Activated CD8-positive, alpha-beta memory T cell treated with anti-CD3 and anti-CD28 coated beads for 4 hours (primary cell): Measurements from ENCODE around the gene ANKFN1.

Experiments used
- DNase-seq, 2 donors: peaks; one replicate each; pipeline ENCODE4 v3.0.0-alpha.2; 2020; ENCODE audit warnings: low read depth in 2 of 2

Gene ANKFN1

GRCh38 chr17:56177361-56177760, 24.1 kb downstream of the ANKFN1 start:
- DNase-seq: no peak

DNA sequence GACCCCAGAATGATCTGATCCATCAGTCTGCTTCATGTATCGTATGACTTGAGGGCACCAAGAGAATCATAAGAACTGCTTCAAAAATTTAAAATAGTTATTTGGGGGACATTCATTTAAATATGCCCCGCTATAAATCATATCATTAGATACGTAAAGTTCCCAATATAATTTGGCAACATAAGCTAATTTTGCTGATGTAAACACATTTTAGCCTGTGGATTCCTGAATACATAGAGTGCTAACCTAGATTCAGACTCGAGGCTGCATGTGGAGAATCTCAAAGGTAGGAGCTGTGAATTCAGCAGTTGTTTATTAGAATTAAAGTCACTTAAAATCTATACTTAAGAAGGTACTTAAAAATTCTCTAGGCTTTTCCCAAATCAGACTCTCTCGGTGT, 24.9 kb downstream of the ANKFN1 start:
- DNase-seq: no peak

- DNase-seq: no peak
These were observed 28.8 kb downstream of the ANKFN1 start for GRCh38 chr17:56182081-56182480.

DNA sequence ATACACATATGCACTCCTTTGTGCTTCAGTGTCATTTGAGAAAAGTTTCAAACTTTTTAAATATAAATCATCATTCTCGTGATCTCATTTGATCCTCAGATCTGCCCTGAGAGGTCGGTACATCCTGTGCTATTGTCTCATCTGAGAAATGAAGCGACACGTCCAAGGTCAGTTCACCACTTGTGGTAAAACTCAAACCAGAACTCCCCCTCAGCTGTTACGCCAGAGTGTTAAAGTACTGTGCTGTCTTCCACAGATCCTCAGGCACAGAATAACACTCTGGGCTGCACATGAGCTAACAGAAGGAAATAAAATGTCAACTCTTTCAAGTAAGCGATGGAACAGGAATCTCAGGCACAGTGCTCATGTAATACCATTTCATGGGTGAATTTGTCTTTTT, 31.4 kb downstream of the ANKFN1 start:
- no peak for DNase-seq

- no peak for DNase-seq
These were observed 32.4 kb downstream of the ANKFN1 start for GRCh38 chr17:56185491-56186221.

DNA sequence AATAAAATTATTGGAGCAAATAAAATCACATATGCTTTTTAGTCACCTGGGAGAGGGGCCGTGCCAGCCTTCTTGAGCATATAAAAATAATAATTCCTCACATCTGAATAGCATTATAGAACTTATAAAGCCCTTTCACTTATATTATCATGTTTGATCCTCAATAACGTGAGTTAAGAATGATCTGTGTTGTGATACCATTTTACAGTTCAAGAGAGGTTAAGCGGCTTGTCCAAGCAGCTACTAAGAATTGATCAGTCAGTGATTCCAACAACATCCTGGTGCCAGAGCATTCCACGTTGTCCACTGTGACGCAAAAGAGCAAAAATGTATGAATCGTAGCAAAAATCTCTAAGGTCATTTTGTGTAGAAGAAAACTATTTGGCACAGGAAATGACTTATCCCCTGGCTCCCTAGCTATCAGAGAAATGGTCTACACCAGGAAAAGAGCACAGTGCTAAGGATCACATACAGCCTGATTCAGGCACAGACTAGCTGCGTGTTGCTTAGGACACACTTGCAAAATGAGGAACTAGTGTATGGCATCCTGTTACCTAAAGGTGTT, 33.0 kb downstream of the ANKFN1 start:
- DNase-seq: no peak

DNA sequence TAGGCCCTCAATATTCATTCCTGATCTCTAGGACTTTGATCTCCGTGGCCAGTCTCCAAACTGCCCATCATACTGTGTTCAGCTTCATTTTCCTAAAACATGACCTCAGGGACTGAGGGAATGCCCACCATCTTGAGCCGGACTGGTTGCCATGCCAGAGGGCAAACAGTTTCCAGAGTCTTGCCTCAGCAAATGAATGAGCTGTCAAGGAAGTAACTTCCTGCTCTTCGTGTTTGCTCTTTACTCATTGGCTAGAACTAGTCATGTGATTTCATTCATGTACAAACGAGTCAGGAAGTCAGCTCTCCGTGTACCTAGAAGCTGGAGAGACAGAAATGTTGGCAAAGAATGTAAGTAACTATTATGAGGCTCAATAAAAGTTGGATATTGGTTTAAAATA, 50.2 kb downstream of the ANKFN1 start:
- no peak for DNase-seq

- no peak for DNase-seq
These were observed 53.1 kb downstream of the ANKFN1 start for GRCh38 chr17:56206351-56206750.

DNA sequence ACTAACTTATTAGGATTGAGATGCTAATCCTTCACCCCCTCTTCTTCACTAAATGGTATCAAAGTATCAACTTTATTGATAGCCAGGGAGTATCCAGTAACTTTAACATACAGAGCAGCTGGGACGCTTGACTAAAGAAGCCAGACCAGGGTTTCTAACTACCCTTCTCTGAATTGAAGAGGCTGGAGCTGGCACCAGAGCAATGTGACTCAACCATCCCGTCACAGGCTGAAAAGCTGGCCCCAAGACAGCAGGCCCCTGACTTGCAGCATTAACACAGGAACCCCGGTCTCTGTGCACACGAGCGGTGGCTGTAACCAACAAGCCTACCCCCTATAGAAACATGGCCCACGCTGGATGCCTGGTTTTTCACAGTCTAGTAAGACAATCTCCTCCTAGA, 59.8 kb downstream of the ANKFN1 start:
- DNase-seq: no peak

- no peak for DNase-seq
These were observed 64.6 kb downstream of the ANKFN1 start for GRCh38 chr17:56217921-56218320.

GRCh38 chr17:56222255-56222654, 69.0 kb downstream of the ANKFN1 start:
- no peak for DNase-seq

DNA sequence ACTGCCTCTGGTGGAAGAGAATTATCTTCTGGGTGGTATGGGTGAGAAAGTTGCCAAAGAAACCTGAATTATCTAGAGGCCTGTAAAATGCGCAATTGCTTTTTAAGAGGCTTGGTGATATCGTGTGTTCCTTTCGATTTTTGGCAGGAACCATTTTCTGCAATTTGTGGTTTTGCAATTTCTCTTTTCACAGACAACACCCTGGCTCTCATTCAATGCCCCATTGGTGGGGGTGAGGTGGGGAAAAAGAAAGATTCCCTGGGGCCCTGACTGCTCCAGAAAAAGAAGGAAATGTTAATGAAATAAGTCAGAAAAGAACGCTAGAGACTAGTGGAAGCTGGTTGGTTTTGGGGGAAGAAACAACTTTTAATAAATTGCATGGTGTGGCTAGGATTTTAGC, 77.4 kb downstream of the ANKFN1 start:
- no peak for DNase-seq

DNA sequence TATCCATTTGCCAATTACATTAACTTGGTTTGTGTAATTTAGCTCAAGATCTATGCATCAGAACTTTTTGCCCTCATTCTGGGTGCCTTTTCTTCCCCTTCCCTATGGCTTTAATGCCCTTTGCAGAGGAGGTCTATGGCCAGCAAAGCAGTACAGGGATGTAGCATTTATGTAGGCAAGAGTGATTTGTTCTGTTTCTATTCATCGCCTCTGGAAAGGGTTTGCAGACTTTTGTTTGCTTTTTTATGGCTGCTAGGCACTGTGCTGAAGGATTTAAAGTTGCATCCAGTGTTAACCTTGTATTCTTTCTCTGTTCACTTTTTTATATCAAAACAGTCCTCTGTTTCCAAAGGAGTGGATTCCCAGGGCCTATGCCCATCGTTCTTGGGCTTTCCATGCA, 78.0 kb downstream of the ANKFN1 start:
- no peak for DNase-seq

DNA sequence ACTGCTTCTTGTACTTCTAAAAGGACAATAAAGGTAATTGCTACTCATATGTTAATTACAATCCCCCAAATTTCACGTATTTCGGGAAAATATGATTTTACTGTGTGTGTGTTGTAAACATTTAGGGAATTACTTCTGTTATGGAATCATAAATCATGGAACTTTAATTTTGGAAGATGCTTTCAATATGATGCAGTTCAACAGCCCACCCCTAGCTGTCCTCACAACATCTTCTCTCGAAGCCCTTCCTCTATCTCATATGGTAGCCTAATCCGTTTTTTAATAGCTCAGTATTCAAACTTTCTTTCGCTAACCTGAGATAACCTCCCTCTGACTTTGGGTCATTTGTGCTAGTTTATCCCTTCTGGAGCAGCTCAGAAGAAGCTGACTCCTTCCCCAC, 78.4 kb downstream of the ANKFN1 start:
- DNase-seq: no peak

DNA sequence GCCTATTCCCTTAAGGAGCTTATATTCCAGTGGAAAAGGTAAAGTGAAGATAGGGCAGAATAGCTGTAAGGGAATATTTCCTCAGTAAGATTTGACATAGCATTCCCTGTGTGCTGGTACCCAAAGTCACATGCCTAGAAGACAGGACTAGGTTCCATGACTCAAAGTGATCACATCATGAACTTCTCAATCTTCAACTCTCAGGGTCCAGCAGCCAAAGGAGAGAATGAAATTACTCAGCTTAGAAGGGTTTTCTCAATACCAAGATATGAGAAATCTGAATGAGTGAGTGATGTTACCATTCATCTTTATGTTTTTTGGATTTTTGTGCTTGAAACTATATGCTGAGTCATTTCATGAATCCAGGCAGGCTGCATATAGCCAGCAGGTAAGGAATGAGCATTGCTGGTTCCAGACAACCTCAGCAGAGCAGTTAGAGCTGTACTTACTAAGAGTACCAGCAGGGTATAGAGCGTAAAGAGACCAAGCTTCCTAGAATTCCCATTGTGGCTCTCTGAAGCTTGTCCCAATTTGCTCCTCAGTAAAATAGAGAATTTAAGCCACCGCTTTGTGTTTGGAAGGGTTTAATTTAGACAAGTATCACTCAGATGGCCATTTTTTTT, 91.1 kb downstream of the ANKFN1 start:
- DNase-seq: no peak

- DNase-seq: no peak
These were observed 94.5 kb downstream of the ANKFN1 start for GRCh38 chr17:56247816-56248215.

- DNase-seq: no peak
These were observed 103.8 kb downstream of the ANKFN1 start for GRCh38 chr17:56257075-56257474.

DNA sequence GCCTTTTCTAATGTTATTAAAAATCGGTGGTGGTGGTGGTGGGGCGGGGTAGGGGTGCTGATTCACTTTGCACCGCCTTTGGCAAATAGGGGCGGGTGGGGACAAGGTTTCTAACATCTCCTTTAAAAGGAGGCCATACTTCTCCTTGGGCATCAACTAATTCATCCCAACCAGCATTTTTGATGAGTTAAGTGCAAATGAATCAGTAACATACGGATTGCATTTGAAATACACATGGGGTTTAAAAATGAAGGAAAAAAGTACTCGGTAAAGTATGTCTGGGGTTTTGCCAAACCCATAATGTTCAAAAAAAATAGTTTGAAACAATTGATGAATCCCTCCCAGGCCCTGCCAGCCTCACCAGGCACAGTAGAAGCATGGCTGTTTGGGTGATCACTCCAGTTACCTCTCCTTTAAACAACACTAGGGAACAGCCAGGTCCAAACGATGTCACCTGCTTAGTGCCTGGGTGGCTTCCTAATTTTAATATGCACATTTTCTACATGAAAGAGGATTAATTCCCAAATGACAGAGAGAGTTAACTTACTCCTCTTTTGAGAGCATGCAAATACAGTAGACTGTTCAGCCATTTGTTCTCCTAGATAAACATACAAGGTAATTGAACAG, 107.2 kb downstream of the ANKFN1 start:
- no peak for DNase-seq

DNA sequence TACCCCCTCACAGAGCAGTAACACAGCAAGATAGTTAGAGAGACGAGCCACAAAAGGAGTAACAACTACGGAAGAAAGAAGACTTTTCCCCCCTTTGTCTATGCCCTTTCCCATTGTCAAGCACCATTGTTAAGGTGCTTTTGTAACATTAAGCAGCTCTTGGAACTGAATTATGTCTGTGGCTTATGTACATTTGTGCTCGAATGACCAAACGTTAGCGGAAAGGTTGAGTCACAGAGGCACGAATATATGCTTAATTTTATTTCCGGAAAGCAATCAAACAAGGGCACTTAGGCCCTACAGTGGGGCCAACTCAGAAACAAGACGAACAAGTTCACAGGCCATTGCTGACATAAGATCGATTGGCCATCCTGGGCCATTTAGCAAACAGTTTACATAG, 109.5 kb downstream of the ANKFN1 start:
- DNase-seq: no peak

- DNase-seq: no peak
These were observed 116.5 kb downstream of the ANKFN1 start for GRCh38 chr17:56269556-56270389.

DNA sequence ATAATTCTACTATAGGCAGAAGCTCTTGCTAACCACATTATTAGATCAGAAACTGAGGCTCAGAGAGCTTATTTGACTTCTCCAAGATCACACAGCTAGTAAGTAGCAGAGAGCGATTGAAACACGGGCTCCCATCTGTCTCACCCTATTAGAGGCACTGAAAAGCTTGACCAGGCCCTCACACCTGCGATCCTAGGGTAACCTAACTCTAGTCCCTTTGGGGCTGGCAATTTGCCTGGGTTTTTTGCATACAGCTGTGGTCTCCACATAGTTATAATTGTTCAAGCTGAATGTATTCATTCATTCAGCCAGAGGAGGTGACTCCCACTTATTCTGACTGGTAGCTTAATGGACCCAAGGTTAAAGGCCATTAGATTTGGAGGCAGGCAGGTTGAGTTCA, 121.2 kb downstream of the ANKFN1 start:
- no peak for DNase-seq

GRCh38 chr17:56284482-56284881, 131.2 kb downstream of the ANKFN1 start:
- no peak for DNase-seq
